GM21360 (cell line): Measurements from ENCODE around the gene TAS2R42.

Experiments used
- ATAC-seq: cut with Tn5 transposase; IDR thresholded peaks from one replicate; pipeline ENCODE4 v1.9.1; 2021; ENCODE audit warnings: mild to moderate bottlenecking, moderate library complexity; ENCODE audit not compliant: unreplicated experiment

TAS2R42 gene

DNA sequence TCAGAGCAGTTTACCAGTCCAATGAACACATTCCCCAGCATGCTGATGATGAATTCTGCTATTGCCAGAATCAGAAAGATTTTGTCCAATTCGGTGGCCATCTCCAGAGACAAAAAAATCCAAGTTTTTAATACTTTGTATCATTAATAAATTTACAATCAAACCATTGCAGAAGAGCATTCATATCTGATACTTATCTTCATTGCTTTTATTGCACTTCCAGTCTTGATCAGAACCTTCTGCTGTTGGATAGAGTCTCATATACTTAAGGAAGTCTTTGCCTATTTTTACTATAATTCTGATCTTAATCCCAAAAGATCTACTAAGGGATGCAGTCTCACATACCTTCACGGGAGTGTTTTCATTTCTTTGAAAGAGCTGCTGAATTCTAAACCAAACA, at the start of gene TAS2R42:
TSS of gene TAS2R42 (minus strand) at position 101 of the 400 bp plus-strand sequence. CDS start at position 101, 0 bp downstream.
- ATAC-seq, result no peak

- ATAC-seq, result no peak
Measured at GRCh38 chr12:11233532-11233931, 46.8 kb upstream of the TAS2R42 start.

- peak; percentile 67 for ATAC-seq
Measured at GRCh38 chr12:11228296-11228879, 41.7 kb upstream of the TAS2R42 start.

DNA sequence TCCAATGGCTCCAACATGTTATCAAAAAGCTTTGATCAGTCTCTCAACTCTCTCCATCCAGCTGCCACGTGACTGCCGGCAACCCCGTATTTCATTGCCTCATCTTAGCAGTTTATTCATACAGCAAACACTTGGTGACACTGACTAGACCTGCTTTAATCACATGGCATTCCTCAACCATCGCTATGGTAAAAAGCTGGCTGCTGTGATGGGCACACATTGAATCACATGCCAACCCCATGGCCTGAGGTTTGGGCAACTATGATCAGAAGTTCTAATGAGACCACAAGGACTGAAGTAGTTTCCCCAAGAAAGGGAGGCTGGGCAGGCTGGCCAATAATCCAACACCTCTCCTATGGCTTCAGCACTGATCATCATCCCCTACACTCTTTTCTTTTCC, 40.6 kb upstream of the TAS2R42 start:
- ATAC-seq, result no peak

DNA sequence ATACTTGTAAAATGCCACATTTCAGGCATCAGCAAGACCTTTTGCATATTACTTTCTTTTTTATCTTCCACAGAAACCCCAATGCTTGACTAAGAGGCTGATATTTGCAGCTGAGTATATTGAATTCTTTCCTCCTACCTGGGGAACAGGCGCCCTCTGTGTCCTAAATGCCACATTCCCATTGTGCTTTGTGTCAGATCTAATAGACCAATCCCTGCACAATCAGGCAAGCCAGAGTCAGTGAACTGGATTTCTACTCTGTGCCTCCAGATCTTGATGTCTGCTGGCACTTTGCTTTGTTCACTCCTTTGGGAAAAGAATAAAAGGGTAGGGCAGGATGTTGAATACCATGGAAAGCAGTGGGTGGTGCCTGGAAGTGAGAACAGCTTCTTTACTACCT, 22.4 kb upstream of the TAS2R42 start:
- ATAC-seq, result no peak

DNA sequence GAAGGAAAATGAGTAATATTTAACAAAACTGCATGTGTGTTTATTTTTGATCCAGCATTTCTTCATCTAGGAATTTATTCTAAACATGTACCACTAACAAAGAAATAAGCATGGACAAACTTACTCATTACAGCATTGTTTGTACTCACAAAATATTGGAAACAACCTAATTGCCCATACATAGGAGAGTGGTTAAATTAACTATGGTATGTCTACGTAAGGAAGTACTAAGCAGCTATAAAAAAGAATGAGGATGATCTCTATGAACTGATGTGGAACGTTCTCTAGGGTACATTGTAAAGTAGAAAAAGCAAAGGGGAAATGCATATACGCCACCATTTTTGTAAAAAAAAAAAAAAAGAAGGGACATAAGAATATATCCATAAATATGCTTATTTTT, 17.4 kb upstream of the TAS2R42 start:
- no peak for ATAC-seq

- no peak for ATAC-seq
Measured at GRCh38 chr12:11202811-11203210, 16.1 kb upstream of the TAS2R42 start.

DNA sequence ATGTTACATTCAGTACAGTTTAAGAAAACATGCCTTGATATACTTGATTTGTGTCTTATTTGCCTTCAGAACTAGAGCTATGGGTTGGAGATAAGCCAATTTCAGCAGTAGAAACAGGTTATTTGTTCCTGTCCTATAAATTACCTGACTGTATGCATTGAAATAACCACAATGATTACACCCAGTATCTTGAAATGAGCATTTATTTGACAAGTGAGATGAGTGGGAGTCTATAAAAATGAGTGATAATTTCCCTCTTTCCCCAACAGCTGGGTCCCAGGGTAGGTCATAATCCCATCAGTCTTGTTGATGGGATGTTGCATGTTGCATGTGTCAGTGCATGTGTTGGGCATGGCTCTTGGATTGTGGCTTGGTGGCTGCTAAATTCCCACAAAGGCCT, 3.7 kb downstream of the TAS2R42 start:
- ATAC-seq, result no peak

DNA sequence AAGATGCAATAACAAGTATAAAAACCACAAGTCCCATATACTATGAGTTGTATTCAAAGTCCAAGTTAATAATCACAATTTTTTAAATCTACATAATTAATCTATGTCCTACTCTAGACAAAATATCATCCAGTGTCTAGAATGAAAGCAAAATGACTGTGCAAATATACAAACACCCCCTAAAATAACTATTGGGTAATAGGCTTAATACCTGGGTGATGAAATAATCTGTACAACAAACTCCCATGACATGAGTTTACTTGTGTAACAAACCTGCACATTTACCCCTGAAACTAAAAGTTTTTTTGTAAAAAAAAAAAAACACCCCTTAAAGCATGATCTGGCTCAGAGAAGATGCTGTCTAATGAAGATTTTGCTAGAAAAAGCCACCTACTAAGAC, 4.2 kb downstream of the TAS2R42 start:
- no peak for ATAC-seq

GRCh38 chr12:11178250-11178649, 8.5 kb downstream of the TAS2R42 start:
- ATAC-seq, result no peak

DNA sequence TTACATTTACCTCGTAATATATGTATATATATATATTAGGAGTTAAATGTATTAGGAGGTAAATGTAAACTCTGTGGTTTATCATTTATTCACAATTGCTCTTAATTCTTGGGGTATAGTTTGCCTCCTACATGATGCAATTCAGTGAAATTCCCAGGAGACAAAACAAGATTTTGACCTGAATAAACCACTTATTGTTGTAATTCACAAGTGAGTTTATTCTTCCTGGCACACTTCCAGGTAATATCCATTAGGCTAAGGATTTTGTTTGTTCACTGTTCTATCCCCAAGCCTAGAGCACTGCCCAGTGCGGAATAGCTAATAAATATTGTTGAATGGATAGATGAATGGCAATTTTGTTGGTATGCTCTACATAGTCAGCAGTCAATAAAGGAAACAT, 12.7 kb downstream of the TAS2R42 start:
- no peak for ATAC-seq

GRCh38 chr12:11171969-11172675, 14.6 kb downstream of the TAS2R42 start:
- no peak for ATAC-seq

- peak; percentile 93 for ATAC-seq
Measured at GRCh38 chr12:11171145-11171968, 15.4 kb downstream of the TAS2R42 start, which contains the start of gene SMIM10L1. SMIM10L1 (plus strand) TSS chr12:11171194; CDS start chr12:11171357, 163 bp downstream.

DNA sequence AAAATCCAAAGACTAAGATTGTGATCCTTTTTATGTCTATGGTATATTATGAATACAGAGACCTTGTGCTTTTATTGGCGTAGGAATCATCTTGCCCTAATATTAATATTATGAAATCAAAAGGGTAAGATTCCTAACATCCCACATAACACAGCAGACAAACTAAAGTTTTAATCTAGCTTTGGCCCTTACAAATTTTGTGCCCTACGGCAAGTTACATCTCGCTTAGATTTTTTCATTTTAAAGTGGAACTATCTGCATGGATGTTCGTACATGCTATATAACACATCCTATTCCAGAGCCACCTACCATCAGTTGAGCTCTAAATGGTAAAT, 16.0 kb downstream of the TAS2R42 start:
- no peak for ATAC-seq

DNA sequence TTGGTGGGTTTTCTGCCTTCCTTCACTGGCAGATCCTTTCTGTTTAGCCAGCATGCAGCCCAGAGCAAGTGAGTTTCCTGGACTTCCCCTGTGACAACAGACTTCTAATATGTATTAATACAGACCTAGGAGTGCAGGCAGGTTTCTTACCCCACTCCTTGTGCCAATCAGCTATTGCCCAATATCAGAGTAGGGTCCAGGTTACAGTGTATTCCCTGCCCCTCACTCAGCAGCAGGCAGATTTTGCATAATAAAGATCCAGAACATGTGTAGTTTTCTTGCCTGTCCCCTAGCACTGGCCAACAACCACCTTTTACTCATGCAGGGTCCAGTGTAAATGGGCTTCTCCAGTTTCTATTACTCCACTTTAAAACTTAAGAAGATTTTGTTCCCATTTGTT, 20.4 kb downstream of the TAS2R42 start:
- no peak for ATAC-seq

DNA sequence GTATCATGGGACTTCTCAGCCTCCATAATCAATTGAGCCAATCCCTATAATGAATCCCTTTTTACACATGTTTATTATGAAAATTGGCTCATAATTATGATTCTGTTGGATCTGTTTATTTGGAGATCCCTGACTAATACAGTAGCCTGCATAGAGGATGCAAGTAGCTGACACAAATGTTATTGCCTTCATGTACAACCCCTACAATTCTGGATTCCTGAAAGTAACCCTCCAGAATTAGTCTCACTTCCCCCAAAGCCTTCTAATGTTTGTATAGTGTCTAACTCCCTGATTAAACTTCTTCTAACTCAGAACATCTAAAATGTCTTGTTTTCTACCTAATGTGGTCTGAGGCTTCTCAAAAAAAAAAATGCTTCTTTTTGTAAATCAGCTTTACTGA, 22.4 kb downstream of the TAS2R42 start:
- ATAC-seq, result no peak

DNA sequence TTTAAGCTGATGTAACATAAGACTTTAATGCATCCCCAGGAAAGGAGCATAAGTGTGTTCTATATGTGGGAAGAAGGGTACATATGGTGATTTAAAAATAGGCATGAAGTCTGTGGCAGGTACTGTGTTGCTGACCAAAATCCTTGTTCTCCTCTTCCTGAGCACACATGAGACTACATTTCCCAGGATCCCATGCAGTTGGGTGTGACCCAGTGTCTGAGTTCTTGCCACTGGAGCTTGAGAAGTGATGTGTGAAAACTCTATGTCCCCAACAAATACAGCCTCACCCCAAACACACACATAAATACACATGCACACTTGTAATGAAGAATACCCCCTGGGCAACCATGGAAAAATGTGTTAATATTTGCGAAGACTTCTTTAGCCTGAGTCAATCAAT, 24.2 kb downstream of the TAS2R42 start:
- no peak for ATAC-seq

DNA sequence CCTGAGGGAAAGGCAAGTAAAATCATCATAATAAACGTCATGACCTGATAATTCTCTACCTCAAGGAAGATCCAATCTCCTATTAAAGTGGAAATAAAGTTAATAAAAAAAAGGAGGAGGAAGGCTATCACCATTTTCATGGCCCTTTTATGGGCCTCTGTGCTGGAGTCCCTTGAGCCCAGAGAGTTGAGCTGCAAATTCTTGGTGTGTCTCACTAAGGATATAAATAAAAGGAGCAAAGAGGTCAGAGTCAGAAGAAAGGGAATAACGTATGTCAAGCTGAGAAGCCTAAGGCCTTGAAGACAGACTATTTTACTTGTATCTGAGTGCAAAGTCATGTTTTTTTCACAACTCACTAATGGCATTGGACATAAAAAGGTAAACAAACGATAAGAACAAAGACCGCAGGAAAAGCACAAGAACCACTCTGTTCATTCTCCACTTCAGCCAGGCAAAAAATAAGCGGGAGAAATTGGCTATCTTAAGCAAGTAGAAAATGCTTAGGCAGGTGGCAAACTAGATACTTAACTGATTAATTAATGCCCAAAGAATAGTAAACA, 27.8 kb downstream of the TAS2R42 start:
- ATAC-seq, result no peak

DNA sequence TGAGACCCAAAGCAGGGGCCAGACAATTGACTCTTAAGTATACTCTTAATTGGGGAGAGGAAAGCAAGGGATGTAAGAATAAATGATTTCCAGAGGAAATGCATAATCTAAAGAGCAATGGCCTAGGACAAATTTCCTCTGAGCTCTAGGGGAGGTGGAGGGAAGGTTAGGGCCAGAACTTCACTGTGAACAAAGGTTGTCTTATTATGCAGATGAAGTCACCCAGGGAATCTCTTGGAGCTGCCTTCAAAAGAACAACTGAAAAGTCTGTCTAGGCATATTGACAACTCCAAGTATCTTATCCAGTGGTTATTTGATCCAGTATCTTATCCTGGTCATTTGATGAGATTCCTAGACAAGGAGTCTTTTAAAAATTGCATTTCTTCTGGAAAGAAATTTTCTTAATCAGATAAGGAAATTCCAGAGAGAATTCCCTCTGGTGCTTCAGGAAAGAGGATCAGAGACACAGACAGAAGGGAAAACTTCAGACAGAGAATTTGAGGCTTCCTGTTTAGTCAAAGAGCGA, 32.3 kb downstream of the TAS2R42 start:
- ATAC-seq, result no peak

GRCh38 chr12:11152725-11153124, 34.0 kb downstream of the TAS2R42 start:
- no peak for ATAC-seq

- ATAC-seq, result no peak
Measured at GRCh38 chr12:11150832-11151231, 35.9 kb downstream of the TAS2R42 start.
